Kidney epithelial cell (primary cell): ENCODE measurements around the gene ARFIP1. TPM values are rescaled to one million over a fixed set of nuclear protein-coding genes. Genes with fewer than 3 reads are reported as not detected.

ENCODE experiments used
- DNase-seq: peaks from one replicate; pipeline ENCODE4 v3.0.0-alpha.2; 2010; ENCODE audit warnings: low read depth
- H3K27me3 ChIP-seq: 2 replicates; pipeline ENCODE4 v1.6.0; 2011; ENCODE audit warnings: low read length; ENCODE audit not compliant: control insufficient read depth, insufficient read depth
- H3K36me3 ChIP-seq: 2 replicates; pipeline ENCODE4 v1.5.1; 2011; ENCODE audit warnings: low read length; ENCODE audit not compliant: control insufficient read depth, insufficient read depth
- H3K4me3 ChIP-seq: 2 replicates; pipeline ENCODE4 v1.5.1; 2011; ENCODE audit warnings: low read depth, mild to moderate bottlenecking, control low read depth, low read length
- total RNA-seq: library from RNA; depleted of rRNA; stranded (reverse); fragments of >200 nt; gene quantifications from 2 replicates; pipeline ENCODE4 v1.2.3, GENCODE V29; 2015
- TF ChIP-seq, protein P1 (sequence below): IDR thresholded peaks from 2 replicates; pipeline ENCODE4 v1.5.1; 2011; ENCODE audit warnings: mild to moderate bottlenecking, moderate library complexity, low read length, control low read depth, inconsistent platforms; ENCODE audit not compliant: insufficient read depth, poor library complexity, severe bottlenecking

ARFIP1 gene
- total RNA-seq, 1 donor from 2014 or later = 34.2 TPM

DNA sequence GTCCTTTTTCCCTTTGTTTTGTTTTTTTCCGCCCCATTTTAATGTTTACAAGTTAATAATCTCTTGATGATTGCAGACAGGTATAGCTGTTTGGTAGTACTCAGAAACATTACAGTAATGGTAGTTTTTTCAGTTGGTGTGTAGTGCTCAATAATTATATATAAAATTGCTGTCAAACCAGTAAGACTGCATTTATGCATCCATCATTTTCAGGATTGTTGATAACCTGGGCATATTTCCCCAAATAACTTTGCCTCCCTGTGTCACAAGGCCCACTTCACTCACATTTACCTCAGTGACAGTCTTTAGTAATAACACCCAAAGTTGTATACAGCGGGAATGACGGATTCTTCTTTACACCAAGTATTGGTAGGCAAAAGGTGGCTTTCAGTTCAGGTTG lies 16.1 kb downstream of the ARFIP1 start:
- no peak for DNase-seq
- H3K36me3 ChIP-seq = no peaks in the 10 kb centered on the region
- H3K4me3 ChIP-seq = no peak overlapping the region
- H3K27me3 ChIP-seq = no peaks in the 10 kb centered on the region
- TF ChIP-seq, protein P1, sequence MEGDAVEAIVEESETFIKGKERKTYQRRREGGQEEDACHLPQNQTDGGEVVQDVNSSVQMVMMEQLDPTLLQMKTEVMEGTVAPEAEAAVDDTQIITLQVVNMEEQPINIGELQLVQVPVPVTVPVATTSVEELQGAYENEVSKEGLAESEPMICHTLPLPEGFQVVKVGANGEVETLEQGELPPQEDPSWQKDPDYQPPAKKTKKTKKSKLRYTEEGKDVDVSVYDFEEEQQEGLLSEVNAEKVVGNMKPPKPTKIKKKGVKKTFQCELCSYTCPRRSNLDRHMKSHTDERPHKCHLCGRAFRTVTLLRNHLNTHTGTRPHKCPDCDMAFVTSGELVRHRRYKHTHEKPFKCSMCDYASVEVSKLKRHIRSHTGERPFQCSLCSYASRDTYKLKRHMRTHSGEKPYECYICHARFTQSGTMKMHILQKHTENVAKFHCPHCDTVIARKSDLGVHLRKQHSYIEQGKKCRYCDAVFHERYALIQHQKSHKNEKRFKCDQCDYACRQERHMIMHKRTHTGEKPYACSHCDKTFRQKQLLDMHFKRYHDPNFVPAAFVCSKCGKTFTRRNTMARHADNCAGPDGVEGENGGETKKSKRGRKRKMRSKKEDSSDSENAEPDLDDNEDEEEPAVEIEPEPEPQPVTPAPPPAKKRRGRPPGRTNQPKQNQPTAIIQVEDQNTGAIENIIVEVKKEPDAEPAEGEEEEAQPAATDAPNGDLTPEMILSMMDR = no peak

DNA sequence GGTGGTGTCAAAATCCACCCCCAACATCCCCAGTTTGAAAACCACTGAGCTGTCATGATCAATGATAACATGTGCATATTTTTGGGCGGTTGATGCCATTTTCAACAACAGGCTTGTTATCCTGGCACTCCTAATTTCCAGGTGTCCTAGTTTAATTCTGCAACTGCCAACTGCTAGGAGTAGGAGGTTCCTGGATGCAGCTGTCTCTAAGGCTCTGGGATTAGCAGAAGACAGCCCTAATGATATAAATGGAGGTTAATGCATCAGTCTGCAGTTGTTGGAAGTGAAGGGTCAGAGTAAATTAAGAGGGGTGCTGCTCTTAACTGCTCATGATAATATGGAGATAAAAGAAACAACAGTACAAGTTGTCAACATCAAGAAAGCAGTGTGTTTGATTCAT lies 23.8 kb downstream of the ARFIP1 start:
- Histone ChIP-seq H3K4me3 (no peak overlapping the region), H3K36me3 (no peaks in the 10 kb centered on the region), H3K27me3 (no peaks in the 10 kb centered on the region)
- TF ChIP-seq, protein P1 = no peak
- DNase-seq = no peak

DNA sequence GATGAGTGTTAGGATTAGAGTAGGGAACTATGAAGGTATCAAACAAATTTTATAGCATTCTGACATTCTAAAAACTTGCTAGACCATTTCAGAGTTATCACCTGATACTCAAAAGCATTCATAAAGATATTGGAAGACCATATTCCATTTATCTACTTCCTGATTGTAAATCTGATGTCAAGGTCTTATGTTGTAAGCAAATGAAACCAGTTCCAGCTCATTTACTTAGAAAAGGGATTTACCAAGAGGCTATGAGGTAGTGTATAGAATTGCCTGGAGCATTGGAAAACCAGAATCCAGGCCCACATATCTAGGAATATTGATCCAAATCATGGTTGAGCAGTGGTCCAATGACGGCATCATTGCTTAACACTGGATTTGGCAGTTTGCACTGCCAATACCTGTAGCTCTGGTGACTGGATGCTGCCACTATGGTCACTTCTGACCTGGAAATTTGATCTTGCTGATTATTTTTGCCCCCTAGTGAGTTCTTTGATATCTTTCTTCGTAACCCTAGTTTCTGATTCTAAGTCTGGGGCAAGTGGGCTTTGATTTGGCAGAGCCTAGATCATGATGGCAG lies 25.4 kb downstream of the ARFIP1 start:
- no peak overlapping the region for H3K4me3 ChIP-seq
- no peaks in the 10 kb centered on the region for H3K27me3 ChIP-seq
- H3K36me3 ChIP-seq = no peaks in the 10 kb centered on the region
- TF ChIP-seq, protein P1 = no peak
- DNase-seq = no peak

DNA sequence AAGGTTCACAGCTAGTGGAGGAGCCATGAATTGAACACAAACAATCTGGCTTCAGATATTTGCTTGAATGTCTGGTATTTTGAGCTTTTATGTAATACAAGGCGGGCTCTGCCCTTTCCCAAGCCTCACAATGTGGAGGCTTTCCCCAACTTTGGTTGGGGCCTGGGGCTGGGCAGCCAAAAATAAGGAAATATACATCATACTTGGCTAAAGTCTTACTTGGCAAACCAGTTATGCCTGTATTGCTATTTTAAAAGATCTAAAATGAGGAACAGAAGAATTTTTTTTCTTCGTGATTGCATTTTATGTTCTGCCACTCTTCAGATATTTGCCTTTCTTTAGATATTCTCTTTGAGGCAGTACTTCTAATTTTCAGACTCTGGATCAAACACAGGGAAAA lies 26.1 kb downstream of the ARFIP1 start:
- Histone ChIP-seq H3K27me3 (no peaks in the 10 kb centered on the region), H3K36me3 (no peaks in the 10 kb centered on the region), H3K4me3 (no peak overlapping the region)
- TF ChIP-seq, protein P1 = no peak
- DNase-seq = no peak

DNA sequence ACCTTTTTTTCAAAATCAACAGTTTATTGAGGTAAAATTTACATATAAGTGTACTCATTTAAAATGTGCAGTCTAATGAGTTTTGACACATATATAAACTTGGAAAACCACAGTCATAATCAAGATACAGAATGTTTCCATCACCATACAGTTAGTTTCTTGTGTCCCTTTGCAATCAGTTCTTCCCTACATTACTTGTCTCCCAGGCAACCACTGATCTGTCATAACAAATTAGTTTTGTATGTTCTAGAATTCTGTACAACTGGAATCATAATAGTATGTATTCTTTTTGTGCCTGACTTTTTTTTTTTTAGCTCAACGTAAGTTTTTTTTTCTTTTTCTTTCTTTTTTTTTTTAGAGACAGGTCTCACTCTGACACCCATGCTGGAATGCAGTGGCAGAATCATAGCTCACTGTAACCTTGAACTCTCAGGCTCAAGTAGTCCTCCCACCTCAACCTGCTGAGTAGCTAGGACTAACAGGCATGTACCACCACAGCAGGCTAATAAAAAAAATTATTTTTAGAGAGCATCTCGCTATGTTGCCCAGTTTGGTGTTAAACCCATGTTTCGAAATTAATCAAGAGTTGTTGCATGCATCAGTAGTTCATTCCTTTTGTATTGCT lies 26.9 kb downstream of the ARFIP1 start:
- no peak for DNase-seq
- Histone ChIP-seq H3K27me3 (no peaks in the 10 kb centered on the region), H3K36me3 (no peaks in the 10 kb centered on the region), H3K4me3 (no peak overlapping the region)
- TF ChIP-seq, protein P1 = no peak
